GM19023 (cell line): ENCODE results near the gene TBR1.

Source experiments
- ATAC-seq: cut with Tn5 transposase; IDR thresholded peaks from one replicate; pipeline ENCODE4 v1.9.1; 2021; ENCODE audit warnings: mild to moderate bottlenecking, moderate library complexity; ENCODE audit not compliant: unreplicated experiment

Gene TBR1

DNA sequence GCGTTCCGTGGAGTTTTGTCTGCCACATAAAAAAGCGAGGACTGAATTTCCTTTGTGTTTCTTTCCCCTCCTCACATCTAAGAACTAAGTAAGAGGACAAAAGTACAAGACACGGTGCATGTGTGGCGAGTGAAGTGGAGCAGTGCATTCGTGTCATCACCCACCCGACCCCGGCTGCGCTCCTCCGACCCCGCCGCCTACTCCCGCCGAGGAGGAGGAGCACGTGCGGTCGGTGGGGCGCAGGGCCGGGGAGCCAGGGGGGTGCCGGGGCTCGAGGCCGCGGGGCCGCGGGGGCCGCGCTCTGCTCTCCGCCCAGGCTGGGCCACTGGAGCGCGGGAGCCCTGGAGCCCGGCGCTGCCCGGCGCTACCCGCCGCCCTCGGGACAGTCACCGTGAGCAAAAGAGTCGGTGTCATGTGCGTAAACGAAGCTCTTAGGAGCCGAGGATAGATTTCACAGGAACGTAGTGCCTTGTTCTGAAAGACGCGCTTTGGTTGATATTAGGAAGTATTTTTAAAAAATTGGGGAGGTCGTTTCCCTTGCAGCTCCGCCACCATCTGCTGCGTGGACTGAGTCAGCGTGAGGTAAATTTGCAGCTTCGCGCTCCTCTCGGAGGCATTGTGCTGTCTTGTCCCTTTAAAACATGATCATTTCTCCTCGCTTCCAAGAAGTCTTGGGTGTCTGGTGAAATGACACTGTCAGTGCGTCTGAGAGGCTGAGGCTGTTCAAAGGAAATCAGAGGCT, 11.0 kb downstream of the TBR1 start:
- no peak for ATAC-seq

DNA sequence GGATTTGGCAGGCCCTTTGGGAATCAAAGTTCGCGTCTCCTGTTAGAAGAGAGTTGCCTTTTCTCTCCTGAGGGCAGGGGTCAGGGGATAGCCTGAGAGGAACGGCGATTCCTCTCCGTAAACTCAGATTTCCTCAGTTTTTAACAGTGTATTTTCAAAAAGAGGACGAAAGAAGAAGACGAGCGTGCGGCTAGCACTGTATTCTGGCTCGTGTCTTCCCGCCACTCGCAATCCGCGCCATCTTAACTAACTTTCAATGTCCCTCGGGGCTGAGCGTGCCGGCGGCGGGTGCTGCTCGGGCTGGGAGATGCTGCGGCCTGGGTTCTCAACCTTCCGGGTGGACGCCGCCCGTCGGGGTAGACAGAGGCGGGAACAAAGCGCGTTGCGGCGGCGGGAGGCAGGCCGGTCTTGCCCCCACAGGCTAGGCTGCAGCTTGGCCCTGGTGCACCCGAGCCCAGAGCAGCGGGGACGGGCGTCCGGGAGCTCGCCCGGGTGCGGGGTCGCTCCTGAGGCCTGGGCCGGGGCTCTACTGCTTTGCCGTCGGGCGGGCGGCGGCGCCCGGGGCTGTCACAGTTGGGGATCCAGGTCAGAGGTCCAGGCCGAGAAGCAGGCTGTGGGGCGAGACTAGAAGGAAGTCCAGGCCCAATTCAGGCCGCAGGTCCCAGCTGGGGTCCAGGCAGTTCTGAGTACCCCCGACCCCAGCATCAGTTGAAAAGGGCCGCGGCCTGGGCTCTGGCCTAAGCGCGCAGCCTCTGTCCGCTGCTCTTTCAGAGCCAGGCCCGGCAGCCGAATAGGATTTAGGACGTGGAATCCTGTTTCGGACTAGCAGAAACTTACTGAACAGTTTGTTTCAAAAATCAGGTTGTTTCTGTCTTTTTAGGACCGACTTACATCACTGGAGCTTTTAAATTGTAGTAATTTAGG, 11.8 kb downstream of the TBR1 start:
- ATAC-seq: no peak

DNA sequence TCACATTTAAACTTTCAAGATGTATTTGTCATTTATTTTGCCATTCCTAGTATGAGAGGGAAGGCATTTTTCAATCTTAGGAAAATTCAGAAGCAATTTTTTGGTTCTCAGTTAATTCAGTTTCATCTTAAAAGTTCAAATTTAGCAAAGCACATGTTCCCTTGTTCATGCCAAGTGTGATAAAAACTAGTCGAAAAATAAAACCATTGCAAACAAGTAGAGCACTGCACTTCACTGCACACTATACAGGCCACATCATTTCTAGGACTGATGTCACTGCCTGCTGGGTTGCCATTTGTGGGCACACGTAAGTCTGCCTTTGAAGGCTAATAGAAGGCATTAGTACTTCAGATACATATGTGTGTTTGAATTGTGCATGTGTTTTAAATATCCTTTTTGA, 14.3 kb downstream of the TBR1 start:
- ATAC-seq: no peak

DNA sequence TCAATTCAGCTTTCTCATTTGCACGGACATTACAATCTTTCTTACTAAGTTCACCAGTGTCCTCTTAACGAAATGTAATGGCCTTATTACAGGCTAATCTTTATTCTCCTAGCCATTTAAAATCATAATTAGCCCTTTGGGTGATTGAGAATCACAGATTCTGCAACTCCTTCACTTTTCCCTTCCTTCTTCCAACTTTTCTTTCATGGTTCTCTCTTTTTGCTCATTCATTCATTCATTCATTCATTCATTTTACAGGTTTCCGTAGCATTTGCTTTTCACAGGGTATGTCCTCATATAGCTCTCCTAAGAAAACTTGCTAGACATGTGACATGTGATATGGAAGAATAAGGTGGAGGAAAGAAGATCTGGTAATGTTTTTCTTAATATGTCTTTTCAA, 16.0 kb downstream of the TBR1 start:
- ATAC-seq: no peak

DNA sequence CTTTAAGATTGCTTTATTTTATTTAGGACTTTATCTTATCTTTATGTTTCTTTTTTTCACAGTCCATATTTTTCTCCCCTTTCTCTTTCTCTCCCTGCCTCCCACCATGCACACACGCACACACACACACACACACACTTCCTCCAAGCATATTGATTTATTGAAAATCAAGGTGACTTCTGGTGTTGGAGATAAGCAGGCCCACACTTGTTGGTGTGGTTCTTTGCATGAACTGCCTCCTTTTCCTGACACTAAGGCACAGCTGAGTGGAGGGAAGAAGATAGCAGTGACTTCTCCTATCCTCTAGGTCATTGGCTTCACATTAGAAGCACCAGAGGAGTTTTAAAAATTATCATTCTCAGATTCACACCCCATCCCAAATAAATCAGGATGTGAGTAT, 18.0 kb downstream of the TBR1 start:
- no peak for ATAC-seq

DNA sequence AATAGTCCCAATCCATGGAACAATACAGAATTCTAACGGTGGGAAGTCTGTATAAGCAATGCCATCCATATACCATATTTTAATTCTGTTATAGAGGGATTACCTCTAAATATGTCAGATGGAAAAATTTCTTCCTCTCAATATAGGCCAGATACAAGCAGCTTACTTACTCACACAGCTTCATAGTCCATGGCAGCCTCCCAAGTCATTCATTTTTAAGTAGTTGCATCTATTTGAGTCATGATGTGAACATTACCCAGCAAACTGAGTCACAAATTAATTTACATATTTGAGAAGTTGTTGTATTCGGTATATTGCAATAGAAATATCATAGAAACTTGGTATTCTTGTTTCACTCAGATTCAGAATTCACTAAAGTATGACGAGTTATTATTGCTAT, 20.3 kb downstream of the TBR1 start:
- ATAC-seq: no peak

DNA sequence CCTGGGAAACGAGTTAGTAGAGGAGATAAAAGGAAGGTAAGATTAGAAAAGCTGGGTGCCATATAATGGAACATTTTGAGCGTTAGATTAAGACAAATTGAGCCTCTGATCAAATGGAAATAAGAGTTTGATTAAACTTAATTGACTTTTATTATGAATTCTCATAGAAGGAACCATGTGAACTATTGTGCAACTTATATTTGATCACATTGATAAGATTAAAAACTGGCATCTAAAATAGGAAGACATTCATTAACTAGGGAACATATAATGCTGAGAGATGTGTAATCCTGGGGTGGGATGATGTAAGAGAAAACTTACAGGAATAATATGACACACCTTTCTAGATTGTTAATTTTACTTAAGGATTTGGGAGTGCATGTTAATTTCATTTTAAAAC, 22.5 kb downstream of the TBR1 start:
- ATAC-seq: no peak

DNA sequence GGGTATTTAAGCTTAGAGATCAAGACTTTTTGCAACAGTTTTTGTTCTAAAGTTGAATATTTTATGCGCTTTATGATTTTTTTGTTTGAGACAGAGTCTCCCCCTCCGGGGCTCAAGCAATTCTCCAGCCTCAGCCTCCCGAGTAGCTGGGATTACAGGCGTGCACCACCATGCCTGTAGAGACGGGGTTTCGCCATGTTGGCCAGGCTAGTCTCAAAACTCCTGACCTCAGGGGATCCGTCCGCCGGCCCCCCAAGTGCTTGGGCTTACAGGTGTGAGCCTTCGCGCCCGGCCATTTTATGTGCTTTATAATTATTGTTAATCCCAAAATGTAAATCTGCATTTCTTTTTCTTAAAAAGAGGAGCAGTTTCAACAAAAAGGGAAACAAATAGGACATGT, 29.0 kb downstream of the TBR1 start:
- ATAC-seq: no peak

DNA sequence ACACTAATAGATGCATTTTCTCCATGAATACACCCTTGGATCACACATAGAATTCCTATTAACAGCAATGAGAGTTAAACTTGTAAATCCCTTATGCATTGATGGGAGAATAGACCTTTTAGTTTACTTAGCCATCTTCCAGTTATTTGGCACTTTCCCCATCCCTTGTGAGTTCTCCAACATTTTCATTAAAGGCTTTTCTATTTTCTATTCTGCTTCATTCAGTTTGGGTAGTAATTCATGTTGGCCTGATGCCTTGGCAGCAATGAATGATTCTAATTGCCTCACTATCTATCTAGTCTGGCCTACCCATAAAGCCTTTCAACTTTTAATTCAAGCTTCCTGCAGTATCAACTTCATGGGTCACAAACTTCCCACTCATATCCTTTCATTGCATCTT, 32.3 kb downstream of the TBR1 start:
- no peak for ATAC-seq

DNA sequence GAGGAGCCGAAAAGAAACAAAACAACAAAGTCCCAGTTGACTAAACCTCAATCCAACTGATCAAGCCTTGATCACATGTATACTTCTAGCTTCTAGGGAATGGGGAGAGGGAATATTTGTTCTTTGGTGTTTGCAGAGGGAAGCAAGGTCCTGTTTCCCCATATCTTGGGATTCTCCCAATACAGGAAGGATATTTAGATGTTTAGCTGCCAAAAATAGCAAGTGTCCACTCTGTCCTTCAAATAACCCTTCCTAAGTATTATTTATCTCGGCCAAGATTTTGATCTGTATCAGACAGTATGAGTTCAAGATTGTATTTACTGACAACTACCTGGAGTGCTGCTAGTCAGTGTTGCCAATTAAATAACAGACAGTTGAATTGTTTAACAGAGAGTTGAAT, 55.5 kb downstream of the TBR1 start:
- no peak for ATAC-seq

DNA sequence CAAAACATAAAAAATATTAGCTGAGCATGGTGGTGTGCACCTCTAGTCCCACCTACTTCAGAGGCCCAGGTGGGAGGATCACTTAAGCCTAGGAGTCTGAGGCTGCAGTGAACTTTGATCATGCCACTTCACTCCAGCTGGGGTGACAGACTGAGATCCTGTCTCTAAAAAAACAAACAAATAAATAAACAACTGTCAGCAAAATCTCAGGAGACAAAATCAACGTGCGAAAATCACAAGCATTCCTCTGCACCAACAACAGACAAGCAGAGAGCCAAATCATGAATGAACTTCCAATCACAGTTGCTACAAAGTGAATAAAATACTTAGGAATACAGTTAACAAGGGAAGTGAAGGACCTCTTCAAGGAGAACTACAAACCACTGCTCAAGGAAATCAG, 58.8 kb downstream of the TBR1 start:
- no peak for ATAC-seq
